ENCODE measurements around the gene RORC.
"Not testable (repeated sequence)": the region's sequence is repeated elsewhere in the genome, so short reads cannot be mapped to it uniquely, and the experiment has no call there.

The RORC gene

DNA sequence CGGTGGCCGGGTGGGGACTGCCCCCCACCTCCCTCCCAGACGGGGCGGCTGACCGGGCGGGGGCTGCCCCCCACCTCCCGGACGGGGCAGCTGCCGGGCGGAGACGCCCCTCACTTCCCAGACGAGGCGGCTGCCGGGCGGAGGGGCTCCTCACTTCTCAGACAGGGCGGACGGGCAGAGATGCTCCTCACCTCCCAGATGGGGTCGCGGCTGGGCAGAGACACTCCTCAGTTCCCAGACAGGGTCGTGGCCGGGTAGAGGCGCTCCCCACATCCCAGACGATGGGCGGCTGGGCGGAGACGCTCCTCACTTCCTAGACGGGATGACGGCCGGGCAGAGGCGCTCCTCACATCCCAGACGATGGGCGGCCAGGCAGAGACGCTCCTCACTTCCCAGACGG lies 62.3 kb downstream of the RORC start:
- not testable (repeated sequence) for H3K27me3 ChIP-seq (ENCODE audit: control insufficient read depth, insufficient read depth, low read length); H3K9me3 ChIP-seq (ENCODE audit: control insufficient read depth, insufficient read depth, low read depth, low read length); H3K27ac ChIP-seq (ENCODE audit: low read depth, low read length); H3K9ac ChIP-seq (ENCODE audit: low read length); H3K4me3 ChIP-seq (ENCODE audit: low read depth, low read length); H3K4me1 ChIP-seq (ENCODE audit: control insufficient read depth, insufficient read depth, low read length)
- peaks cover 11% of the 10 kb centered on the region for H3K36me3 ChIP-seq (ENCODE audit: control insufficient read depth, insufficient read depth, low read length)

DNA sequence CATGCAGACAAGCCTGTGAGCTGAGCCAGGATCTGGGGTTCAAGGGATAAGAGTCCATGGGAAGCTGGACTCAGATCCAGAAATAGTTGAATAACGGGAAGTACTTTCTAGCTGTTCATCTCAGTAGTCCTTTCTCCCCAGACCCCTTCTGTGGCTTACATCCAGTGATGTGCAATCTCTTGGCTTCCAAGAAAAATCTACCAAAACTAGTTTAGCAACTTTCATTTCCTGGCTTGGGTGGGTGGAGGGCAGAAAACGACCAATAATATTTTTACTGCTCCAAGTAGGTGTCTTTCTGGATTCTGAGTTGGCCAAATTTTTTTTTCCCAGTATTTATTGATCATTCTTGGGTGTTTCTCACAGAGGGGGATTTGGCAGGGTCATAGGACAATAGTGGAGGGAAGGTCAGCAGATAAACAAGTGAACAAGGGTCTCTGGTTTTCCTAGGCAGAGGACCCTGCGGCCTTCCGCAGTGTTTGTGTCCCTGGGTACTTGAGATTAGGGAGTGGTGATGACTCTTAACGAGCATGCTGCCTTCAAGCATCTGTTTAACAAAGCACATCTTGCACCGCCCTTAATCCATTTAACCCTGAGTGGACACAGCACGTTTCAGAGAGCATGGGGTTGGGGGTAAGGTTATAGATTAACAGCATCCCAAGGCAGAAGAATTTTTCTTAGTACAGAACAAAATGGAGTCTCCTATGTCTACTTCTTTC lies 63.1 kb downstream of the RORC start:
- H3K27ac ChIP-seq (ENCODE audit: low read depth, low read length); H3K9ac ChIP-seq (ENCODE audit: low read length); H3K36me3 ChIP-seq (ENCODE audit: control insufficient read depth, insufficient read depth, low read length); H3K27me3 ChIP-seq (ENCODE audit: control insufficient read depth, insufficient read depth, low read length); H3K9me3 ChIP-seq (ENCODE audit: control insufficient read depth, insufficient read depth, low read depth, low read length); H3K4me3 ChIP-seq (ENCODE audit: low read depth, low read length); H3K4me1 ChIP-seq (ENCODE audit: control insufficient read depth, insufficient read depth, low read length): not testable (repeated sequence)

DNA sequence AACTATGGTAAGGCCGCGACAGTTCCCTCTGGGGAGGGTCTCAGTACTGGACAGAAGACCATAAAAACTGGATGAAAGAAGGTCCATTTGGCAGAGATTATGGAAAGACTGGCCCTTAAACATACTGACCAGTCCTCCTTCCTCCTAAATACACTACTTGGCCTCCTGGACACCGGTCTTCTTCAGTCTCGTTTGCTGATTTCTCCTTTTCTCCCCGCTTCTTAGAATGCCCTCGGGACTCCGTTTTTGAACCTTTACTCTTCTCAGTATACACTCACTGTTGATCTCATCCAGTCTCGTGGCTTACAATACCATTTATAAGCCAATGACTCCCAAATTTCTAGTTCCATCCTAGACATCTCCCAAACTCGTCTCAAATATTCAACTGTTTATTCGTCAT lies 67.6 kb downstream of the RORC start:
- Histone ChIP-seq H3K36me3 (ENCODE audit: control insufficient read depth, insufficient read depth, low read length) (peaks cover 28% of the 10 kb centered on the region), H3K9me3 (ENCODE audit: control insufficient read depth, insufficient read depth, low read depth, low read length) (no peaks in the 10 kb centered on the region), H3K27ac (ENCODE audit: low read depth, low read length) (peak overlapping the region; percentile 28; the same call in 1 of the 2 replicates), H3K9ac (ENCODE audit: low read length) (peak overlapping the region; percentile 89), H3K27me3 (ENCODE audit: control insufficient read depth, insufficient read depth, low read length) (no peaks in the 10 kb centered on the region), H3K4me1 (ENCODE audit: control insufficient read depth, insufficient read depth, low read length) (peaks cover 6% of the 10 kb centered on the region; the same call in 1 of the 2 replicates), H3K4me3 (ENCODE audit: low read depth, low read length) (peak overlapping the region; percentile 91)

DNA sequence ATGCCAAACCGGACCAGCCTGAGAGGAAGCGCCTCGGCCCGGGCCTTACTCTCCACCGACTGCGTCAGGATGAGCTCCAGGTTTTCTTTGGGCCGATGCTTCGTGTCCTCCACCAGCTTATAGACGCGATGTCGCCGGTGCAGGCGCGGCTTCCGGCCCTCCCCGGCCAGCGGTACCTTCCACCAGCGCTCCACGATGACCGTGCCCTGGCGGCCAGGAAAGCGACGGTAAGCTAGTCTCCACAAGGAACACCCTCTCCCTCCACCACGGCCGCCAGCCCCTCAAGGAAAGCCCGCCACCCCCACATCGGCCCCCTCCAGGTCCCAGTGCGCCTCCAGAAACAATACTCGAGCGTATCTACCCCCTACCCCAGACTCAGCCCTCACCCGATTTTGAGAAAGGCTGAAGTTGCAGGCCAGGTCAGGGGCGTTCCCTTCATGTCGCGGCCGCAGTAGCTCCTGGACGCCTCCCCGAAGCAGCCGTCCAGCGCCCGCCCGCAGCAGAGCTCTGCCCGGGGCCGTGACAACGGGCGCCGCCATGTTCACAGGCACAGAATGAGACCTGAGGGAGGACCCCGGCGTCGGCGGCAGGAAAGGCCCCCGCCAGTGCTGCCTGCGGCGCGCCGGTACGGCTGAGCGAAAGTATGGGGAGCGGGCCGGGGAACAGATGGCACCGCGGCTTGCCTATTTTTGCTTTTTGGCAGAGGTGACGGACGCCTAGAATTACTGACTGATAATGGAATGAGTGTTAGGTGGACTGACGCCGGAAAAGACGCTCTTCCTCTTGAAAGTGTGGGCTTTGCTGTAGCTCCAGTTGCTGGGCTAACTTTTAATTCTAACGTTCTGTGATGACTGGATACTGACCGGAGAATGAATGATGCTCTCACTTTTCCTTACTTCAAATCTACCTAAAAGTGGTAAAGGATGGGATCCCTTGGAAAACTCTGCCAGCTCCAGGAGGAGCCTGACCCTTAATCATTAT lies 68.4 kb downstream of the RORC start, which contains the start of gene MRPL9:
MRPL9 (minus strand) TSS at position 556 of the 981 bp plus-strand sequence; CDS start at position 539, 17 bp downstream.
- H3K27me3 ChIP-seq (ENCODE audit: control insufficient read depth, insufficient read depth, low read length): no peaks in the 10 kb centered on the region
- peaks cover 34% of the 10 kb centered on the region for H3K36me3 ChIP-seq (ENCODE audit: control insufficient read depth, insufficient read depth, low read length)
- H3K4me3 ChIP-seq (ENCODE audit: low read depth, low read length): peak within 1 kb of the TSS; percentile 91
- H3K9me3 ChIP-seq (ENCODE audit: control insufficient read depth, insufficient read depth, low read depth, low read length): no peaks in the 10 kb centered on the region
- peak within 1 kb of the TSS; percentile 89 for H3K9ac ChIP-seq (ENCODE audit: low read length)
- peak within 1 kb of the TSS; percentile 73; the same call in 1 of the 2 replicates for H3K27ac ChIP-seq (ENCODE audit: low read depth, low read length)
- peaks cover 6% of the 10 kb centered on the region; the same call in 1 of the 2 replicates for H3K4me1 ChIP-seq (ENCODE audit: control insufficient read depth, insufficient read depth, low read length)

DNA sequence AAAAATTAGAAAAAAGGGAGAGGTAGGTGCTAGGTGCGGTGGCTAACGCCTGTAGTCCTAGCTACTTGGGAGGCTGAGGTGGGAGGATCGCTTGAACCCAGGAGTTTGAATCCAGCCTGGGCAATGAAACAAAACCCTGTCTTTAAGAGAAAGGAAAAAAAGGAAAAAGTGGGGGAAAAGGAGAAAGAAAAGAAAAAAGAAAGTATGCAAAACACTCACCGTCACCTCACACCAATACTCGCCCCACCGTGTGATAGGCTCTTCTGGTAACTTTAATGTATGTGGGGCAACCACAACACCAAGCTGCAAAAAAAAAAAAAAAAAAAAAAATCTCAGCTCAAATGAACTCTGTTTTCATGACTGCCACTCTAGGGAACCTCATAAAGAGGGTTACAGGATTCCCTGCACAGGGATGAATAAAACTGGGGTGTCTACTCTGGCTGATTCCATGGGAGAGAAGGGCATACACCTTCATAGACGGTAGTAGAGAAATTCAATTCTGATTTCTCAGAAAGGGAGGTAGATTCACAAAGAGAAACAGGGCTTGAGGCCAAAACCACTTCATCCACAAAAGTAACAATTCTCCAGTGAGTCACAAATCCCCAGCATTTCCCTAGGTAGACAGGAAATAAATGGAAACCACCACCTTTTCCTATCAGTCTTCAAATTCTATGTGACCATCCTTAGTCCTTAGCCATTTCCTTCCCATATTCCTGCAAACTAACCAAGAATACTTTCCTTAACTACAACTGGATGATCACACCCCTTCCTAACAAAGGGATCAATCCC lies 70.8 kb downstream of the RORC start:
- H3K9me3 ChIP-seq (ENCODE audit: control insufficient read depth, insufficient read depth, low read depth, low read length): no peaks in the 10 kb centered on the region
- no peaks in the 10 kb centered on the region for H3K27me3 ChIP-seq (ENCODE audit: control insufficient read depth, insufficient read depth, low read length)
- H3K4me1 ChIP-seq (ENCODE audit: control insufficient read depth, insufficient read depth, low read length): peaks cover 6% of the 10 kb centered on the region; the same call in 1 of the 2 replicates
- peaks cover 48% of the 10 kb centered on the region for H3K36me3 ChIP-seq (ENCODE audit: control insufficient read depth, insufficient read depth, low read length)
- no peak overlapping the region for H3K9ac ChIP-seq (ENCODE audit: low read length)
- no peak overlapping the region for H3K4me3 ChIP-seq (ENCODE audit: low read depth, low read length)
- no peak overlapping the region for H3K27ac ChIP-seq (ENCODE audit: low read depth, low read length)

DNA sequence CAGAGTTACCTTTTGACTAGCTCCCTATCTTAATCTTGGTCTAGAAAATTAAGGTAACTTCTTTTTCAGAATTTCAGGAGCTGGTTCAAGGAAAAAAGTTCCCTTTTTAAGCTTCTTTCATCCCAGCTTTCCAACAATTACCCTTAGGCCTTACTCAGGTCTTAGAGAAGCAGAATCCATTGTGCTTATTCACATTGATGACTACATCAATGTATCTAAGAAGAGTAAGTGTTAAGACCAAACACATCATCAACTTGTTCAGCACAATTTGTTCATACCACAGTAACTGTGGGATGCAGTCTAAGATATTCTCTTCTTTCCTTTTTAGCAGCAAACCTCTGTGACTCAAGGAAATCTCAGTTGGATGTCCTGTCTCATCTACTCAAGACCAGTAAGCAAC lies 72.4 kb downstream of the RORC start:
- Histone ChIP-seq H3K27me3 (ENCODE audit: control insufficient read depth, insufficient read depth, low read length) (no peaks in the 10 kb centered on the region), H3K9ac (ENCODE audit: low read length) (no peak overlapping the region), H3K27ac (ENCODE audit: low read depth, low read length) (no peak overlapping the region), H3K36me3 (ENCODE audit: control insufficient read depth, insufficient read depth, low read length) (peaks cover 51% of the 10 kb centered on the region), H3K4me1 (ENCODE audit: control insufficient read depth, insufficient read depth, low read length) (peaks cover 6% of the 10 kb centered on the region; the same call in 1 of the 2 replicates), H3K9me3 (ENCODE audit: control insufficient read depth, insufficient read depth, low read depth, low read length) (no peaks in the 10 kb centered on the region), H3K4me3 (ENCODE audit: low read depth, low read length) (no peak overlapping the region)

DNA sequence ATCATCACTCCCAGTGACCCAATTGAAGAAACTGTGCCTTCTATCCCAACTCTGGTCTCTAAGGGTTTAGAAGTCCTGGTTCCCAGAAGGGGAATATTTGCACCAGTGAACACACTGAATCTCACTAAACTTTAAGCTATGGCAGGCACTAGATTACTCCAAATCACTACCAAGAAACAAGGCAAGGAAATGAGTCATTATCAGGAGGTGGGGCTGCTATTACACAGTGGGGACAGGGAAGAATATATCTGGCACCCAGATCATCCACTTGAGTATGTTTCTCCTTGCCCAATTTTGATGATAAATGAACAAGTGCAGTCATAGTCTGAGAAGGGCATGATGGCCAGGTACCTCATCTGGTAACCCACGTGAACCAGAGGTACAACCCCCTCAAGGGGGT lies 75.3 kb downstream of the RORC start:
- Histone ChIP-seq H3K9ac (ENCODE audit: low read length) (no peak overlapping the region), H3K4me3 (ENCODE audit: low read depth, low read length) (no peak overlapping the region), H3K27me3 (ENCODE audit: control insufficient read depth, insufficient read depth, low read length) (no peaks in the 10 kb centered on the region), H3K4me1 (ENCODE audit: control insufficient read depth, insufficient read depth, low read length) (no peaks in the 10 kb centered on the region), H3K9me3 (ENCODE audit: control insufficient read depth, insufficient read depth, low read depth, low read length) (no peaks in the 10 kb centered on the region), H3K27ac (ENCODE audit: low read depth, low read length) (no peak overlapping the region), H3K36me3 (ENCODE audit: control insufficient read depth, insufficient read depth, low read length) (peaks cover 42% of the 10 kb centered on the region)

All from HUES6 (cell line).